ENCODE data around the gene C1orf50. TPM values are rescaled to one million over a fixed set of nuclear protein-coding genes. Genes with fewer than 3 reads are reported as not detected.
"Not testable (repeated sequence)": the region's sequence is repeated elsewhere in the genome, so short reads cannot be mapped to it uniquely, and the experiment has no call there.

Gene C1orf50
- total RNA-seq, 1 donor from 2014 or later, result 13.6 TPM

- peaks cover 18% of the 10 kb centered on the region for H3K36me3 Mint-ChIP-seq (ENCODE audit: low read depth)
- H3K27ac Mint-ChIP-seq (ENCODE audit: unreplicated experiment), result peak overlapping the region; percentile 87
- DNase-seq (ENCODE audit: low read depth, low spot score), result no peak
- no peak overlapping the region for H3K4me3 Mint-ChIP-seq
- H3K4me1 Mint-ChIP-seq, result no peaks in the 10 kb centered on the region
- H3K9me3 Mint-ChIP-seq, result peaks cover 4% of the 10 kb centered on the region
- TF ChIP-seq, protein P1, sequence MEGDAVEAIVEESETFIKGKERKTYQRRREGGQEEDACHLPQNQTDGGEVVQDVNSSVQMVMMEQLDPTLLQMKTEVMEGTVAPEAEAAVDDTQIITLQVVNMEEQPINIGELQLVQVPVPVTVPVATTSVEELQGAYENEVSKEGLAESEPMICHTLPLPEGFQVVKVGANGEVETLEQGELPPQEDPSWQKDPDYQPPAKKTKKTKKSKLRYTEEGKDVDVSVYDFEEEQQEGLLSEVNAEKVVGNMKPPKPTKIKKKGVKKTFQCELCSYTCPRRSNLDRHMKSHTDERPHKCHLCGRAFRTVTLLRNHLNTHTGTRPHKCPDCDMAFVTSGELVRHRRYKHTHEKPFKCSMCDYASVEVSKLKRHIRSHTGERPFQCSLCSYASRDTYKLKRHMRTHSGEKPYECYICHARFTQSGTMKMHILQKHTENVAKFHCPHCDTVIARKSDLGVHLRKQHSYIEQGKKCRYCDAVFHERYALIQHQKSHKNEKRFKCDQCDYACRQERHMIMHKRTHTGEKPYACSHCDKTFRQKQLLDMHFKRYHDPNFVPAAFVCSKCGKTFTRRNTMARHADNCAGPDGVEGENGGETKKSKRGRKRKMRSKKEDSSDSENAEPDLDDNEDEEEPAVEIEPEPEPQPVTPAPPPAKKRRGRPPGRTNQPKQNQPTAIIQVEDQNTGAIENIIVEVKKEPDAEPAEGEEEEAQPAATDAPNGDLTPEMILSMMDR (conservative IDR thresholded peaks at IDR 0.05), result no peak
- no peaks in the 10 kb centered on the region for H3K27me3 Mint-ChIP-seq (ENCODE audit: low read depth)
These were observed 39.5 kb downstream of the C1orf50 start for GRCh38 chr1:42806593-42806992.

- DNase-seq (ENCODE audit: low read depth, low spot score), result no peak
- TF ChIP-seq, protein P1 (conservative IDR thresholded peaks at IDR 0.05), result no peak
- Mint-ChIP-seq H3K9me3 (peaks cover 4% of the 10 kb centered on the region), H3K36me3 (ENCODE audit: low read depth) (peaks cover 18% of the 10 kb centered on the region), H3K4me1 (no peaks in the 10 kb centered on the region), H3K4me3 (no peak overlapping the region), H3K27me3 (ENCODE audit: low read depth) (no peaks in the 10 kb centered on the region), H3K27ac (ENCODE audit: unreplicated experiment) (no peak overlapping the region)
These were observed 40.1 kb downstream of the C1orf50 start for GRCh38 chr1:42807056-42807668.

- not testable (repeated sequence) for H3K9me3 Mint-ChIP-seq; H3K27me3 Mint-ChIP-seq (ENCODE audit: low read depth); DNase-seq (ENCODE audit: low read depth, low spot score); H3K36me3 Mint-ChIP-seq (ENCODE audit: low read depth); H3K27ac Mint-ChIP-seq (ENCODE audit: unreplicated experiment)
- peak overlapping the region; percentile 39 for H3K4me3 Mint-ChIP-seq
- H3K4me1 Mint-ChIP-seq, result peaks cover 29% of the 10 kb centered on the region
These were observed 47.8 kb downstream of the C1orf50 start for GRCh38 chr1:42814815-42815214.

DNA sequence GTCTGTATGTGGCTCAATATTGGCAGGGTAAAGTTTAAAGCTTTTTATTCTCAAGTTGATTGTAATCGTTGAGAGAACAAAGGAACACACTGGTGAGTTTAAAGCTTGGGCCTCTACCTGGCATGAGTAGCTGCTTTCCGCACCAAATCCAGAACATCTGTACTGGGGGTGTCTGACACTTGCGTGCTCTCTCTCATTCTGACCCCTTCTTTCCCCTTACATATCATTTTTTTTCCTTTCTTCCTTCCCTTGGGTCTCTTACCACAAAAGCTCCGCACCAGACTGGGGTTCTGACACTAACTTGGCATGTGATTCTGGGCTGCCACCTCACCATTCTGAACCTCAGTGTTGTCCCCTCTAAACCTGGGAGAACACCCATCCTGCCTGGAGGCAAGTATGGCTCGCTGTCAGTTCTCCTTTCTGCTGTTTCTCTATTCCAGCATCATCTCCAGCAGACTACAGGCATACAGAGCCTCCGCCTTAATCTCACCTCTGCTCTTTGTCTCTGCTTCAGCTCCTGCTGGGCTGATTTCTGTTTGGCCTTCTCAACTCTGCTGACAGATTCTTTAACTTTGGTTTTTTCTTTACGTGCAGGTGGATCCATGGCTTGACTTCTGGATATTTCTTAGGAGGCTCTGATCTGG is 49.0 kb downstream of the C1orf50 start:
- no peaks in the 10 kb centered on the region for H3K9me3 Mint-ChIP-seq
- no peaks in the 10 kb centered on the region for H3K27me3 Mint-ChIP-seq (ENCODE audit: low read depth)
- peak overlapping the region; percentile 83 for H3K4me3 Mint-ChIP-seq
- TF ChIP-seq, protein P1 (conservative IDR thresholded peaks at IDR 0.05), result no peak
- H3K4me1 Mint-ChIP-seq, result peaks cover 35% of the 10 kb centered on the region
- H3K27ac Mint-ChIP-seq (ENCODE audit: unreplicated experiment), result peak overlapping the region; percentile 47
- H3K36me3 Mint-ChIP-seq (ENCODE audit: low read depth), result peaks cover 7% of the 10 kb centered on the region
- DNase-seq (ENCODE audit: low read depth, low spot score), result no peak

GRCh38 chr1:42816585-42817439 is 49.8 kb downstream of the C1orf50 start, which contains the start of the genes ERMAP and SVBP:
ERMAP (plus strand) TSS chr1:42817122; CDS start chr1:42830449, 13,327 bp downstream.
SVBP (minus strand) TSS chr1:42817397; CDS start chr1:42816544, 853 bp downstream.
- no peaks in the 10 kb centered on the region for H3K9me3 Mint-ChIP-seq
- H3K27ac Mint-ChIP-seq (ENCODE audit: unreplicated experiment), result peak within 1 kb of the TSS; percentile 90
- H3K4me3 Mint-ChIP-seq, result peak within 1 kb of the TSS; percentile 83
- H3K4me1 Mint-ChIP-seq, result peaks cover 35% of the 10 kb centered on the region
- TF ChIP-seq, protein P1 (conservative IDR thresholded peaks at IDR 0.05), result no peak
- peaks cover 4% of the 10 kb centered on the region for H3K36me3 Mint-ChIP-seq (ENCODE audit: low read depth)
- peak; percentile 95 for DNase-seq (ENCODE audit: low read depth, low spot score)
- H3K27me3 Mint-ChIP-seq (ENCODE audit: low read depth), result no peaks in the 10 kb centered on the region
